IMR-90 (cell line): ENCODE results near the gene CEP72.

Source experiments
- USF2 ChIP-seq: fragments of 150-350 bp; IDR thresholded peaks from 2 replicates; pipeline ENCODE4 v1.6.1; 2017; ENCODE audit warnings: mild to moderate bottlenecking, antibody characterized with exemption, low read length, low read depth
- TF ChIP-seq, protein P1 (sequence below): conservative IDR thresholded peaks from 2 replicates; pipeline ENCODE4 v1.5.1; 2012; ENCODE audit warnings: mild to moderate bottlenecking, low read depth, low read length, improper control_type of control experiment

GRCh38 chr5:619444-619843 is 7.3 kb downstream of the CEP72 start:
- TF ChIP-seq, protein P1, sequence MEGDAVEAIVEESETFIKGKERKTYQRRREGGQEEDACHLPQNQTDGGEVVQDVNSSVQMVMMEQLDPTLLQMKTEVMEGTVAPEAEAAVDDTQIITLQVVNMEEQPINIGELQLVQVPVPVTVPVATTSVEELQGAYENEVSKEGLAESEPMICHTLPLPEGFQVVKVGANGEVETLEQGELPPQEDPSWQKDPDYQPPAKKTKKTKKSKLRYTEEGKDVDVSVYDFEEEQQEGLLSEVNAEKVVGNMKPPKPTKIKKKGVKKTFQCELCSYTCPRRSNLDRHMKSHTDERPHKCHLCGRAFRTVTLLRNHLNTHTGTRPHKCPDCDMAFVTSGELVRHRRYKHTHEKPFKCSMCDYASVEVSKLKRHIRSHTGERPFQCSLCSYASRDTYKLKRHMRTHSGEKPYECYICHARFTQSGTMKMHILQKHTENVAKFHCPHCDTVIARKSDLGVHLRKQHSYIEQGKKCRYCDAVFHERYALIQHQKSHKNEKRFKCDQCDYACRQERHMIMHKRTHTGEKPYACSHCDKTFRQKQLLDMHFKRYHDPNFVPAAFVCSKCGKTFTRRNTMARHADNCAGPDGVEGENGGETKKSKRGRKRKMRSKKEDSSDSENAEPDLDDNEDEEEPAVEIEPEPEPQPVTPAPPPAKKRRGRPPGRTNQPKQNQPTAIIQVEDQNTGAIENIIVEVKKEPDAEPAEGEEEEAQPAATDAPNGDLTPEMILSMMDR: no peak
- TF ChIP-seq USF2: no peak
